OCI-LY7 (cell line): Measurements from ENCODE around the gene RASD1.

Experiments
- EZH2phosphoT487 ChIP-seq: fragments of 200-600 bp; sonication (generic); IDR thresholded peaks from 2 replicates; pipeline ENCODE4 v1.6.1; 2018; ENCODE audit warnings: low read depth, borderline replicate concordance, mild to moderate bottlenecking, mixed run types, antibody characterized with exemption, low read length, moderate library complexity, mixed read lengths
- TF ChIP-seq, protein P1 (sequence below): fragments of 200-600 bp; sonication (generic); conservative IDR thresholded peaks from 2 replicates; pipeline ENCODE4 v1.5.1; 2014; ENCODE audit warnings: mild to moderate bottlenecking, antibody characterized with exemption, low read length, moderate library complexity, mixed read lengths

DNA sequence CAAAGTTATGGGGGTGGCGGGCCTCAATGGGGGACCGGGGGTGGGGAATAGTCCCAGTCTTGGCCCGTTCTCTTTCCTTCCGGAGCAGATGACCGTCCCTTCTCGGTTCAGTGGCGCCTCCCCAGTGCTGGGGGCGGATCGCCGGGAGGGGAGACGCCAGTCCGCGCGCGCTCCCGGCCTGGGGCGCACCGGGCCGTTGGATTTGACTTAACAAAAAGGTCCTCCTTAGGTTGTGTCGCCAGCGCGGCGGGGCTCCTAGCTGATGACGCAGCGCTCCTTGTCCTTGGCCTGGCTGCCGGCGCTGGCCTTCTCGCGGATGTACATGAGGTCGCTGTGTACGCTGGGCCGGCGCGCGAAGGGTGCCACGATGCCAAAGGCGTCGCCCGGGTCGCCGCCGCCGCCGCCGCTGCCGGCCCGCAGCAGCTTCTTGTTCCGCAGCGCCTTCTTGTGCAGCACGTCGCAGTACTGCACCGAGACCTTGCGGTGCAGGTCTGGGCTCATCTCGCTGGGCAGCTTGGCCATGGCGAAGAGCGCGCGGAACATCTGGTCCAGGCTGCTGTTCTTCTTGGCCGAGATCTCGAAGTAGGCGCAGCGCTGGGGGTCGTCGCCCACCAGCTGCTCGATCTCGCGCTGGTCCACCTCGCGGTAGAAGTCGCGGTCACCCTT is 1.2 kb downstream of the RASD1 start:
- TF ChIP-seq, protein P1, sequence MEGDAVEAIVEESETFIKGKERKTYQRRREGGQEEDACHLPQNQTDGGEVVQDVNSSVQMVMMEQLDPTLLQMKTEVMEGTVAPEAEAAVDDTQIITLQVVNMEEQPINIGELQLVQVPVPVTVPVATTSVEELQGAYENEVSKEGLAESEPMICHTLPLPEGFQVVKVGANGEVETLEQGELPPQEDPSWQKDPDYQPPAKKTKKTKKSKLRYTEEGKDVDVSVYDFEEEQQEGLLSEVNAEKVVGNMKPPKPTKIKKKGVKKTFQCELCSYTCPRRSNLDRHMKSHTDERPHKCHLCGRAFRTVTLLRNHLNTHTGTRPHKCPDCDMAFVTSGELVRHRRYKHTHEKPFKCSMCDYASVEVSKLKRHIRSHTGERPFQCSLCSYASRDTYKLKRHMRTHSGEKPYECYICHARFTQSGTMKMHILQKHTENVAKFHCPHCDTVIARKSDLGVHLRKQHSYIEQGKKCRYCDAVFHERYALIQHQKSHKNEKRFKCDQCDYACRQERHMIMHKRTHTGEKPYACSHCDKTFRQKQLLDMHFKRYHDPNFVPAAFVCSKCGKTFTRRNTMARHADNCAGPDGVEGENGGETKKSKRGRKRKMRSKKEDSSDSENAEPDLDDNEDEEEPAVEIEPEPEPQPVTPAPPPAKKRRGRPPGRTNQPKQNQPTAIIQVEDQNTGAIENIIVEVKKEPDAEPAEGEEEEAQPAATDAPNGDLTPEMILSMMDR, result no peak
- no peak for TF ChIP-seq EZH2phosphoT487
